Epidermal melanocyte (primary cell): Measurements from ENCODE around the gene MRPS6.

Source experiments
- DNase-seq: peaks from one replicate; pipeline ENCODE4 v3.0.0; 2011; ENCODE audit warnings: low spot score; ENCODE audit not compliant: insufficient read length

Gene MRPS6

DNA sequence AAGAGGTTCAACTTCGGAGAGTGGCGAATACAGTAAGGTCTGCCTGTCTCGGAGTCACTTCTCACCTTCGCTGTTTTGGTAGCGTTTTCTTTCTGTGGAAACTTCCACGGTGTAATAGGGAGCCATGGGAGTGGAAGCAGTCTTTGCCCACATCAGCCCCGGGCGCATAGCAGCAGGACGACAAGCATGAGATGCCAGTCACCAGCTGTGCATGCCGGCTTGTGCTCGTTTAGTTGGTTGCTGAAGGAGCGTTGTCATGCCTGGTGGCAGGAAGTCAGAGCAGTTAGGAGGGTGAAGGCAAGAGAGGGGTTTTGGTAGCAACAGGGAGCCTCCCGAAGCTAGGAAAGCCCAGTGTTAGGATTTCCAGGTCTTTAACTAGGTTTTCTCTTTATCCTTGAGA lies 58.8 kb downstream of the MRPS6 start:
- no peak for DNase-seq

DNA sequence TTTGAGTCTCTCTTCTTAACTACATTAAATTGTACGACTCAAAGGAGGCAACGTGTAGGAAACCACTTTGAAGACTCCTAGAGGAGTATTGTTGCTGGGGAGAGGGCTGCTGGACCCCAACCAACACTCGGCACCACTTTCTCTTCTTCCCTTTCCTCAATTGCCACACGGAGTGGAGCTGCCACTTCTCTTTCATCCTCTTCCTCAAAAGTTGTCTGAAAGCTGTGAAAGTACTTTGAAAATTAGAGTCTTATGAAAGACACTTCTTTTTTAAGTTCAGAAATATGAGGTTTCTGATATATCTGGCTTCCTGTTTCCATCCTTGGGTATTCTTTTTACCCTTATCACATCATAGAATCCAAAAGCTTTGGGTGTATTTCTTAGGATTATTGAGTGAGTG lies 59.5 kb downstream of the MRPS6 start:
- DNase-seq, result no peak

GRCh38 chr21:34133392-34133791 lies 60.0 kb downstream of the MRPS6 start:
- no peak for DNase-seq

DNA sequence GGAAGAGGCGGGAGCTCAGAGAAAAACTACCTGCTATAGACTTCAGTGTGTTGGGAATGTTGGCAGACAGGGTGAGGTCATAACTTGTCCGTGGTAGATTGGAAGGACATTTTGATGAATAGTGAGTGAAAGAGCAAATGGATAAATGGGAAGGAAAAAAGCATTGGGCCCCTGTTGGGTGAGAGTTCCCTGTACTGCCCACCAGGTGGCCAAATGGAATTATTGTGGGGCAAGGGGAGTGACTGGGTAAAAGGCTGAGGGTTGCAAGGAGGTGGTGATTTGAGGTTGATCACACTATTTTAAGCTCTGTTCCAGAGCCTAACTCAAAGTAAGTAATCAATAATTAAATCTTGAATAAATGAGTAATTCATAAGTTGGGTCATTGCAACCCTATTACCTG lies 60.4 kb downstream of the MRPS6 start:
- no peak for DNase-seq

DNA sequence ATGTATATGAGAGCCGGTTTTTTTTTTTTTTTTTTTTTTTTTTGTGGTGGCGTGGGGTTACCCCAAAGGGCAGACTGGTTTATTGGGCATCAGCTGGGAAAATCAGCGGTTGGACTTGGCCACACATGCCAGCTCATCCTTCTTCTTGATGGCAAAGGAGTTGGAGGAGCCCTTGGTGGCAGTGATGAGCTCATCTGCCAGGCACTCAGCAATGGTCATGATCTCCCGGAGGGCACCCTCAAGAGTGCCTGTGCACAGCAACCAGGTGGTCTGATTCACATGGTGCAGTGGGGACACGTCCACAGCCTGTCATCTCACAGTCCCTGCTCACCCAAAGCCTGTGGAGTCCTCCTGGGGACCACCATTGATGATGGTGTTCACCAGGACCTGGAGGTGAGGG lies 62.0 kb downstream of the MRPS6 start:
- DNase-seq, result no peak

GRCh38 chr21:34141373-34141772 lies 68.0 kb downstream of the MRPS6 start:
- no peak for DNase-seq

DNA sequence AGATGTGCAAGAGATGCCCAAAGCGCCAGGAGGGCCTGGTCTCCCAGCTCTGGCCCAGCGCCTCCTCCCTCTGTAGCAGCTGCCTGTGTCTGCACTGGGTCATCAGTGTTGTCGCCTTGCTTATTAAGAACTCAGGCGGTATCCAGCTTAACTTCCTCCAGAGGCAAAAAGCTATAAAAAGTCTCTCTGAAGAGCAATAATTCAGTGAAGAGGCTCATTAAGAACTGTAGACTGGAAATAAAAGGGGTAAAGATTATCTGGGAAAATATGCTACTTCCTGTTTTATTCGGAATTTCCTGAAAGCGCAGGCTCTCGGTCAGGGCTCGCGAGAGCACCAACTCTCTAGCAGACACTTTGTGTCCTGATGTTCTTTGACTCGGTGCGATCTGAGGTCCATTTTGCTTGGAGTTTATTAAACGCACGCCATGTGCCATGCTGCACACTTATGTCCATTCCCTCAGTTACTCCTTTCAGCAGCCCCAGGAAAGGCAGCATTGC lies 70.4 kb downstream of the MRPS6 start:
- DNase-seq, result no peak

- no peak for DNase-seq
Observed at GRCh38 chr21:34144224-34144623, 70.8 kb downstream of the MRPS6 start.

DNA sequence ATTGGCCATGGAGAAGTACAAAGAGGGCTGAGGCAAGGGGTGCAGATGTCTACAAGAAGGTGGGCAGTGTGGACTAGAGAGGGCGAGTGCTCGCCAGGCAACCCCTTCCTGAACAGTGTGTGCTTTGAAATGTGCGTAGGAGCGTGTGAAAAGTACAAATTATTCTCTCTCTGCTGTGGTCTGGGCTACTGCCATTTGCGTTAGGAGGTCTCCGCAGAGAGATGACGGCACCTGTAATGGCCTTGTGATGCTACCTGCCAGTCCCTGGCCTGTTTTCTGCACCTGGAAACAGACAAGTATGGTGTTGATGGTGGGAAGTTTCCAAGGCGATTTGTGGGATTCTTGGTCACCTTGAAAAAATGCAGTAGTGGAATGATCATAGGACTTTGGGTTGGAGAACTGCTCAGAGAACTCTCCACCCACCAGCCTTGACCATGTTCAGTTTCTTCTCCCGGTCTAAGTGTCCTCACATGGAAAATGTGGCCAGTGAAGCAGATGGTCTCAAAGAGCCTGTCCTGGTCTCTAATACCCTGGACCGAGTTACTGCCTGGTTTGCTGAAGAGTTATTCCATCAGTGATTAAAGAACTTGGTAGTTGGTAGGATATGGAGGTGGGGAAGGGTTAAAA lies 74.5 kb downstream of the MRPS6 start:
- DNase-seq, result no peak

- no peak for DNase-seq
Observed at GRCh38 chr21:34148419-34148804, 75.0 kb downstream of the MRPS6 start.

DNA sequence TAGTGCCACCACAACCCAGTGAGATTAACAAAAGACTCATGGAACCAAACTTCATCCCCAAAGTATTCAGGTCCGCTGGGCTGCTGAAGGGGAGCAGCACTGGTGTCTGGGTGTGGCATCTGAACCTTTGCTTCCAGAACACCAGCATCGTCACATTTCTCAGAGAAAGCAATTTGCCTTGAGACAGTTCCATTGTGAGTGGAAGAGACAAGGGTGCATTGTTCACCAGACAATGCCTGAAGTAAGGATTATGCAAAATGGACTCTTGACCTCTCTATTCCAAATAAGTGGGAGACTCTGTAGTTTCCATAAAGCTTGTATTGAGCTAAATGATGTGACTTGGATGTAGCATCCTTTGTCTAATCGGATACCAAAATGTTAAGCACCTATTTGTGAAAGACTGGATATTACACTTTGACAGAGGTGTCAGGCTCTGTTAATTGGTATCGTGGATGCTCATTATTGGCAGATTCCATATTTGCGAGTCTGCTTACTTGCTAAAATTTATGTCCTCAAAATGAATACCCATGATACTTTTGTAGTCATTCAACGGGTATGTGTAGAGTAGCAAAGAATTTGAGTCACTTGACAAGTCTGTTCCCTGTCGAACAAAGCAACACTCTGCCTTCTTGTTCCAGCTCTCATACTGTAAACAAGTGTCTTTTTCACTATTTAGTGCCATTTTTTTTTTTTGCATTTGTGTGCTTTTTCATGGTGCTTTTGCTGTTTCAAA lies 75.6 kb downstream of the MRPS6 start:
- no peak for DNase-seq

- no peak for DNase-seq
Observed at GRCh38 chr21:34152500-34152899, 79.1 kb downstream of the MRPS6 start.

DNA sequence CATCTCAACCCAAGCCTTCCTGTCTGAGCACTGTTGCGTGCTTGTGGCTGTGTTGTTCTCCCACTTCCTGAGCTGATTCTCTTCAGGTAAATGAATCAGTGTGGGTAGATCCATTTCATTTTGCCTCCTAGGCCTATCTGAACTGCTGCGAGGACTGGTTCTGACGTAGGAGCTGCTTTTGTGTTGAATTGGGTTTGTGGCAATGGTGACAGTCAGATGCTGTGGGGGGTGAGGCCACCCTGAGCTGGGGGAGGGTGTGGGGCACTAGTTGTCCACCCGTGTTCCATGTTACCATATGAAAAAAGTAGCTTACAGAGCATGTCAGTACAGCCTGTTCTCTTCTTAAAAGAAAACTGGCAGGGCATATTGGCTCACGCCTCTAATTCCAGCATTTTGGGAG lies 81.5 kb downstream of the MRPS6 start:
- DNase-seq, result no peak

DNA sequence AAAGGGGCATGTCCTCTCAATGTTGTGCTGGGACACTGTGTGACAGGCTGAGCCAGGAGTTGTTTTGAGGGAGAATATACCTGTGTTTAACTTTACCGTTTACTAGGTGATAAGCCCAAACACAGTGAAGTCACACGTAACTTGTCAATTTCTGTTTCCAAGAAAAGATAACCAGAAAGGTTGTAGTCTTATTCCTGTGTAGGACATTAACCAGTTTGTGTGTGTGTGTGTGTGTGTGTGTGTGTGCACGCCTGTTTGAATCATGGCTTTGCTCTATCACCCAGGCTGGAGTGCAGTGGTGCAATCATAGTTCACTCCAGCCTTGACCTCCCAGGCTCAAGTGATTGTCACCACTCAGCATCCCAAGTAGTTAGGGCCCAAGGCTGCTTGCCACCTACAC lies 83.6 kb downstream of the MRPS6 start:
- DNase-seq, result no peak

- DNase-seq, result no peak
Observed at GRCh38 chr21:34157521-34157920, 84.1 kb downstream of the MRPS6 start.

DNA sequence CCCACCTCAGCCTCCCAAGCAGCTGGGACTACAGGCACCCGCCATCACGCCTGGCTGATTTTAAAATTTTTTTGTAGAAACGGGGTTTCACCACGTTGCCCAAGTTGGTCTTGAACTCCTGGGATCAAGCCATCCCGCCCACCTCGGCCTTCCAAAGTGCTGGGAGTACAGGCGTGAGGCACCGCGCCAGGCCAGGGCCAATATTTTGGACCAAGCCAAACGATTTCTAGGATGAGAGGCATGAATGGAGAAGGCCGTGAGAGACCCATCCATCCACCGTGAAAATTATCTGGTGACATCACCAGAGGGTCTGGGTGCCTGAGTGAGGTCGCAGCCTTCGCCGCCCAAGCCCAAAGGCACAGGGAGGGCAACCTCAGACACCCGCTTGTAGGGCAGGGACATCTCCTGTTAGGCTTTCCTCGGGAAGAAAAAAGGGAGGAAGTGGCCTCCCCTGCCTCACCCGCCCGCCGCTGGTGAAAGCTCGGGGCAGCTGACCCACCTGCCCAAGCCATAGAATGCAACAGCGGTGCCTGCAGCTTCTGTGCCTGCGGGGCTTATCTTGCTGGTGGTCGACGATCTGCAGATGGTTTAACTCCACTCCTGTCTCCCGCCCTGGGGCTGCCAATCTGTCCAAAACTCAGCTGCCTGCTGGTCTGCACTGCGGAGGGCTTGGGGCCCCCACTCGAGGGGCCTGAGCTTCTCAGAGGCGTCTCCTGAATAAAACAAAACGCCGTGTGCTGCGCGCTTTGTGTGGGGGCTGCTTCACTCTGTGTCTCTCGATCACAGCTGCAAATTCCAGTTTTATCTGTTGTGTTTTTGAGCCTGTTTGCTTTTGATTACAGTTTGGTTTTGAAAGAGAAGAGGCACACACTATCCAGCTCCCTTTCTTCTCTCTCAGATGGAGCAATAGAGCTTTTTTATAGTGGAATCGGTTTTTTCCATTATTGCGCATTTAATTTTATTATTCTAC lies 85.8 kb downstream of the MRPS6 start:
- DNase-seq, result no peak

DNA sequence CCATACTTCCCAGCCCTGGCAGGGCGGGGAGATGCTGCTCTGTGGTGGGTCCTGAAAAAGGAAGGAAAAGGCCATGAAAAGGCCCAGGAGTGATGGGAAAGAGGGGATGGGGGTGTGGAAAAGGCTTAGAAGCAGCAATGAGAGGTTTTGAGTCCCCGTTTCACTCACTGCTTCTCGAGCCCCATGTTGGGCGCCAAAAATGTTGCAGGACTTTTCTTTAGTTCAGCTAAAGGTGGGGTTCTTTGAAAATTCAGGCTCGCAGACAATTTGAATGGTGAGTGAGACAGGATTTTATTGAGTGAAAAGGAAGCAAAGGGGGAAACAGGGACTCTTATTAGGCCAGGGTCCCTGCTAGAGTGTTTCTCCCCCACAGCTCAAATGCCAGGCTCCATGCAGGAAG lies 93.1 kb downstream of the MRPS6 start:
- no peak for DNase-seq

DNA sequence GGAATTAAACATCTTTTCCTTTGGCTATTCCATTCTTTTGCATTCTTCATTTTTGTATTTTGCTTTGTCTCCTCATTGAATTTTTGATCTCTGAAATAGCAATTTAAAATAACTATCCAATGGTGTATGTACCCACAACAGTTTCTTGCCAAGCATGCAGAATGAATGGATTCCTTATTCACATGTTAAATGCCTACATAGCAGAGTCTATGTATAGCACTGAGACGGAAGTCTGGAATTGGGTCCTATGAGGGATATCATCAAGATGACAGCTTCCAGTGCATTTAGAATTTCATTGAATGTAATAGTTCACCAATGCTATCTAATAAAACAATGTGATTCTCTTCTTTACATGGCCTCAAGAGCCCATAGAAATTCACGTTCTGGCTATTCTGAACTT lies 97.5 kb downstream of the MRPS6 start:
- no peak for DNase-seq

GRCh38 chr21:34174470-34174869 lies 101.1 kb downstream of the MRPS6 start:
- no peak for DNase-seq

DNA sequence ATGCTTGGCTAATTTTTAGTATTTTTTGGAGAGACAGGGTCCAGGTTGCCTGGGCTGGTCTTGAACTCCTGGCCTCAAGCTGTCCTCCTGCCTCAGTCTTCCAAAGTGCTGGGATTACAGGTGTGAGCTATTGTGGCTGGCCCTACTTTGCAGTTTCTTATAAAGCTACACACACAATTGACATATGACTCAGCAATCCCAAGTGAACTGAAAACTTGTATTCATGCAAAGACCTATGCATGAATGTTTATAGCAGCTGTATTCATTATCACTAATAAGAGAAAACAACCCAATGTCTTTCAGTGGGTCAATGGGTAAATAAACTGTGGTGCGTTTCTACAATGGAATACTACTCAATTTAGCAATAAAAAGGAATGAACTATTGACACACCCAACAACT lies 103.1 kb downstream of the MRPS6 start:
- DNase-seq, result no peak

DNA sequence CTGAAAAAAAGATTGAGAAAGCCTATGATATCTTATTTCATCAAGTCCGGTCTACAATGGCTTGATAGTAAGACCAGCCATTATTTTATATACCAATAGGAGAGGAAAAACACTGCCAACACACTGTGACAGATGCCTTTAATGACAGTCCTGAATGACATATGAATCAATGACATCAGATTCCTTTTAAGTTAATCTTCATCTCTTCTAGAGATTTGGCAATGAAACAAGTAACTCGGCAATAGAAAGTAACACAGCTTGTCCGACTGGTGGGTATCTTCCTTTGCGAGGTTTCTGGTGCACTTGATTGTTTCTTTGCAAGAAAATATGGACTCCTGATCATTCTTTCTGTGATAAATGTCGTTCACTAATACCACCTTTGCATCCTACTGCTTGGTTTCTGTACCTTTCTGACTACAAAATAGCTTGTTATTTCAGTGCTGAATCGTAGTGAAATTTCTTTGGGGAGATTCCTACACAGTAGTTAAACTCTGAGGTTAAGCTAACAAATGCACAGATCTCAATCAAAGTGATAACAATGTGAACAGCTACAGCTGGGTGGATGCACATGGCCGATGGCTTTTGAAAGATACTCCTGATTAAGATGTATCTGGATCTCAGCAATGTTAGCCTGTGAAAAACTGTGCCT lies 104.7 kb downstream of the MRPS6 start:
- no peak for DNase-seq
